GM19023 (cell line): ENCODE measurements around the gene CD27.
"Not testable (repeated sequence)": the region's sequence is repeated elsewhere in the genome, so short reads cannot be mapped to it uniquely, and the experiment has no call there.

Source experiments
- ATAC-seq: cut with Tn5 transposase; IDR thresholded peaks from one replicate; pipeline ENCODE4 v1.9.1; 2021; ENCODE audit warnings: mild to moderate bottlenecking, moderate library complexity; ENCODE audit not compliant: unreplicated experiment

Gene CD27

GRCh38 chr12:6478416-6478815 lies 33.7 kb downstream of the CD27 start:
- no peak for ATAC-seq

GRCh38 chr12:6488240-6488639 lies 43.5 kb downstream of the CD27 start:
- no peak for ATAC-seq

GRCh38 chr12:6489449-6489848 lies 44.7 kb downstream of the CD27 start:
- no peak for ATAC-seq

- not testable (repeated sequence) for ATAC-seq
These were observed 45.9 kb downstream of the CD27 start for GRCh38 chr12:6490673-6491072.

GRCh38 chr12:6492838-6493496 lies 48.2 kb downstream of the CD27 start, which contains the start of gene MRPL51:
Gene MRPL51 (minus strand): TSS chr12:6493262. CDS start chr12:6493136, 126 bp downstream.
- peak; percentile 71 for ATAC-seq

GRCh38 chr12:6493497-6494257 lies 48.9 kb downstream of the CD27 start, which contains the start of gene NCAPD2:
Gene NCAPD2 (plus strand): TSS chr12:6494102. CDS start chr12:6495099, 997 bp downstream.
- ATAC-seq = peak; percentile 87

GRCh38 chr12:6494258-6494743 lies 49.5 kb downstream of the CD27 start:
- peak; percentile 22 for ATAC-seq

- ATAC-seq = no peak
These were observed 50.2 kb downstream of the CD27 start for GRCh38 chr12:6494968-6495367.

GRCh38 chr12:6497291-6497690 lies 52.5 kb downstream of the CD27 start:
- ATAC-seq = not testable (repeated sequence)

GRCh38 chr12:6500466-6500865 lies 55.7 kb downstream of the CD27 start:
- no peak for ATAC-seq
